MCF 10A (cell line): Measurements from ENCODE around the gene SLC4A1. TPM values are rescaled to one million over a fixed set of nuclear protein-coding genes. Genes with fewer than 3 reads are reported as not detected.

ENCODE experiments used
- BruUV-seq: library from RNA; stranded (reverse); fragments of 400-500 nt; replicated peaks from 2 replicates; lab custom pipeline; 2021; lab: Mats Ljungman, UMichigan
- CTCF ChIA-PET: fragments of 300-600 bp; sonication (Branson Sonifier 250); formaldehyde crosslinking; extraction: SDS; loops from one replicate; lab custom pipeline; 2021; ENCODE audit warnings: antibody characterized with exemption, inconsistent platforms; lab: Yijun Ruan, JAX
- POLR2A ChIA-PET: fragments of 300-600, 350-650 bp; sonication (Branson Sonifier 250); formaldehyde crosslinking; extraction: SDS; loops from one replicate; lab custom pipeline; 2020; ENCODE audit warnings: antibody characterized with exemption, inconsistent platforms; lab: Yijun Ruan, JAX
- DNase-seq: peaks from one replicate; pipeline ENCODE4 v3.0.0-alpha.2; 2018; ENCODE audit not compliant: unreplicated experiment
- H3K27ac Mint-ChIP-seq: one replicate; pipeline ENCODE4 v1.8.0; 2022; ENCODE audit warnings: mild to moderate bottlenecking, low read depth, mixed read lengths; ENCODE audit not compliant: unreplicated experiment
- H3K27me3 Mint-ChIP-seq: one replicate; pipeline ENCODE4 v1.8.0; 2022; ENCODE audit warnings: mixed read lengths; ENCODE audit not compliant: insufficient read depth, unreplicated experiment
- H3K36me3 Mint-ChIP-seq: one replicate; pipeline ENCODE4 v1.8.0; 2022; ENCODE audit warnings: mild to moderate bottlenecking, moderate library complexity, mixed read lengths; ENCODE audit not compliant: insufficient read depth, unreplicated experiment
- H3K4me1 Mint-ChIP-seq: one replicate; pipeline ENCODE4 v1.8.0; 2022; ENCODE audit warnings: mixed read lengths; ENCODE audit not compliant: insufficient read depth, unreplicated experiment
- H3K4me3 Mint-ChIP-seq: one replicate; pipeline ENCODE4 v1.8.0; 2022; ENCODE audit warnings: mild to moderate bottlenecking, moderate library complexity, mixed read lengths; ENCODE audit not compliant: unreplicated experiment
- H3K9me3 Mint-ChIP-seq: one replicate; pipeline ENCODE4 v1.8.0; 2022; ENCODE audit warnings: mixed read lengths; ENCODE audit not compliant: unreplicated experiment
- CTCF ChIP-seq: fragments of 200-600 bp; IDR thresholded peaks from one replicate; pipeline ENCODE4 v1.8.0; 2022; ENCODE audit warnings: antibody characterized with exemption, mild to moderate bottlenecking; ENCODE audit not compliant: unreplicated experiment
- intact Hi-C: fragments of 100-400 bp; cut with micrococcal nuclease; formaldehyde crosslinking; loops from 2 replicates; pipeline ENCODE4 v1.14.1; 2022
- total RNA-seq: library from RNA; stranded (reverse); gene quantifications from 2 replicates; pipeline ENCODE4 v1.2.3, GENCODE V29; 2022

SLC4A1 gene
- total RNA-seq, 1 experiment from 2014 or later, result not detected

DNA sequence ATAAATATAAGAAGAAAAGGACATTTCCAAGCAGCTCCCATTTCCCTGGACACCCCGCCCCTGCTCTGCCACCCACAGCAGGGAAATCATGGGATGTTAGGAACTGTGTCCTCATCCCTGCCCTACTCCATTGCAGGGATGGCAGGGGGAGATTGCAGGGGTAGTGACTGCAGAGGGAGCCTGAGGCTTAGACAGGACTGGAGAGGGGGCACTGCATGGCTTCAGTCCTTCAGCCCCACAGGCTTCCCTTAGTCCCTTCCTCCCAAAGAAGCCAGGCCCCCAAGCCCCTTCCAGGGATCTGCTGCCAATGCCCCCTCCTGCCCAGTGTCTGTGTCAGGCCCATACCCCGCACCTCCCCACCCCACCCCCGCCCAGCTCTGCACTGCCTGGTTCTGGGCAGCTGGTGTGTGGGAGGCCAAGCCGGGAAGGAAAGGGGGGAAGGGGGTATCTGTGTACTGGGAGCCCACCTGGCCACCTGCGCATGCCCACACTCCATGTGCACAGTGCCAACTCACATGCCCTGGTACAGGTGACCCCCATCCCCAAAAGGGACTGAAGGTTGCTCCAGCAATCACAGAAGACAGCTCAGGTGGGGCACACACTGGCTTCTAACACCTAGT lies 43.7 kb upstream of the SLC4A1 start:
- H3K4me3 Mint-ChIP-seq, result no peak overlapping the region
- no peak overlapping the region for H3K27ac Mint-ChIP-seq
- intact Hi-C loops, result no loop called here
- ChIA-PET POLR2A (interaction anchor here (0.7 to 0.9 kb wide), 2 partner anchors 10 to 93 kb away, joined by 3 read pairs; no protein-coding TSS in a partner anchor), CTCF (no interaction called here)
- no TSS peak for BruUV-seq
- H3K27me3 Mint-ChIP-seq, result peaks cover 23% of the 10 kb centered on the region
- DNase-seq, result no peak
- no peaks in the 10 kb centered on the region for H3K9me3 Mint-ChIP-seq
- H3K4me1 Mint-ChIP-seq, result peaks cover 20% of the 10 kb centered on the region
- TF ChIP-seq CTCF, result no peak
- peaks cover 7% of the 10 kb centered on the region for H3K36me3 Mint-ChIP-seq

DNA sequence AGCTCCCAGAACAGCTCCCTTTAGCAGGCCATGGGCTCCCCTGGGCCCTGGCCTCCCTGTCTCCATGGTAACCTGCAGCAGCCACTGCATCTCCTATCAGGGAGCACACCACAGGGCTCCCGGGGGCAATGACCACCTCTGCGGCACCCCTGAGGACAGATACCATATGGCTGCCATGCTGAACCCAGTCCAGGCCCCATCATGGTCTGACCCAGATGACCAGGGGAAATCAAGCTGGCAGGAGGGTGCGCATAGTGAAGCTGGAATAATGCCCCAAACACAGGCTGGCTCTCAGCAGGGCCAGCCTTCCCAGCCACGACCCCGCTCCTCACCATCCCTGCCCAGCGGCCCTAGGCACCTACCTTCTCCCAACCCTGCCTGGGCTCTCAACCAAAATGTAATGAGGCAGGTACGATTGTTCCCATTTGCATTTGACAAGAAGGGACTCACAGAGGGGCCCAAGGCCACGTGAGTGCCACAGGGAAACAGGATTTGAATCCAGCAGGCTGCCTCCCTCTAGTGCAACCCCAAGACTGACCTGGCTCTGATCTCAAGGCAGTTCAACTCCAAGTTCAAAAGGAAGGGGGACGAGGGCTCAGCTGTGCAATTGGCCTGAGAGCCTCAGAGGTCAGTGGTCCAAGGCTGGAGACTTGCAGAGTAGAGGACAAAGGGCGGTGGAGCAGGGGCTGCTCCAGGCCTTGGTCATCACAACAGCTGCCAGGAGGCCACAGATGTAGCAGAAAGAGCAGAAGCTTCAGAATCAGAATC lies 42.9 kb upstream of the SLC4A1 start:
- DNase-seq, result no peak
- BruUV-seq, result no TSS peak
- Mint-ChIP-seq H3K27me3 (peaks cover 20% of the 10 kb centered on the region), H3K9me3 (no peaks in the 10 kb centered on the region), H3K4me3 (no peak overlapping the region), H3K4me1 (peaks cover 15% of the 10 kb centered on the region), H3K36me3 (no peaks in the 10 kb centered on the region), H3K27ac (no peak overlapping the region)
- no peak for TF ChIP-seq CTCF
- POLR2A ChIA-PET, result interaction anchor here (0.9 to 1.0 kb wide), 2 partner anchors 11 to 90 kb away, joined by 3 read pairs; no protein-coding TSS in a partner anchor
- intact Hi-C loops, result no loop called here
- CTCF ChIA-PET, result interaction anchor here (0.5 to 1.1 kb wide), 3 partner anchors 18 to 109 kb away, joined by 3 read pairs; no protein-coding TSS in a partner anchor

DNA sequence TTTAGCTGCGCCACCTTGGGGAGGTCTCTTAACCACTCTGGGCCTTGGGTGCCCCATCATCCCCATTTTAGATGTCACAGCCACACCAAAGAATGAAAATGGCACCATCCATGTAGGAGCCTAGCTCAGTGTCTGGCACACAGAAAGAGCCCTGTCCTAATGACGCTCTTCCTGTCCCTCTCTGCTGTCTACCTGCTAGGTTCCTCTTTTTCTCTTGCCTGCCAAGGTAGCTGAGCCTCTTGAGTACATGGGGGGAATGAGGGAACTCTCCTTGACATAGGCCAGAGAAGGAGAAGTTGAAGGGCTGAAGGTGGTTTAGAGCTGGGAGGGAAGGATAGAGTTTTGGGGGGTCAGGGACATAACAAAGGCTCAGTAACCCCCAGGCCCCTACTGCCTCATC lies 42.3 kb upstream of the SLC4A1 start:
- ChIA-PET CTCF (interaction anchor here (0.5 to 1.1 kb wide), 6 partner anchors 18 to 437 kb away, joined by 3 to 4 read pairs (median 3); no protein-coding TSS in a partner anchor), POLR2A (interaction anchor here (1.0 to 1.3 kb wide), 2 partner anchors 21 to 89 kb away, joined by 3 to 6 read pairs; no protein-coding TSS in a partner anchor)
- peaks cover 10% of the 10 kb centered on the region for H3K4me1 Mint-ChIP-seq
- no peak for DNase-seq
- H3K27me3 Mint-ChIP-seq, result peaks cover 15% of the 10 kb centered on the region
- no peak overlapping the region for H3K27ac Mint-ChIP-seq
- BruUV-seq, result no TSS peak
- H3K36me3 Mint-ChIP-seq, result no peaks in the 10 kb centered on the region
- no peaks in the 10 kb centered on the region for H3K9me3 Mint-ChIP-seq
- H3K4me3 Mint-ChIP-seq, result no peak overlapping the region
- TF ChIP-seq CTCF, result no peak
- intact Hi-C loops, result no loop called here

GRCh38 chr17:44309472-44309871 lies 41.5 kb upstream of the SLC4A1 start:
- Mint-ChIP-seq H3K27ac (no peak overlapping the region), H3K9me3 (no peaks in the 10 kb centered on the region), H3K4me3 (no peak overlapping the region), H3K27me3 (peaks cover 15% of the 10 kb centered on the region), H3K4me1 (peaks cover 10% of the 10 kb centered on the region), H3K36me3 (no peaks in the 10 kb centered on the region)
- ChIA-PET POLR2A (interaction anchor here (1.3 to 1.9 kb wide), 2 partner anchors 21 to 89 kb away, joined by 6 to 11 read pairs; partner anchors contain the start of gene UBTF), CTCF (interaction anchor here (0.6 to 1.4 kb wide), 6 partner anchors 12 to 106 kb away, joined by 3 to 4 read pairs (median 3); no protein-coding TSS in a partner anchor)
- intact Hi-C loops, result loop anchor here (5.0 kb wide), 1 partner anchor 72 kb away; no protein-coding TSS in a partner anchor
- peak; percentile 59 for DNase-seq
- no peak for TF ChIP-seq CTCF
- BruUV-seq, result no TSS peak
